RWPE2 (cell line): ENCODE data around the gene RAB3A.
A peak's percentile ranks its signal among the peaks of the same experiment; 100 is the strongest.
"Not testable (repeated sequence)": the region's sequence is repeated elsewhere in the genome, so short reads cannot be mapped to it uniquely, and the experiment has no call there.

Experiments used
- ATAC-seq: fragments of 200-7000 bp; cut with Tn5 transposase; 3 replicates; pipeline ENCODE4 v1.9.1; 2021; ENCODE audit warnings: low read depth
- DNase-seq: peaks from one replicate; pipeline ENCODE4 v3.0.0-alpha.2; 2020; ENCODE audit warnings: low spot score
- H3K27ac ChIP-seq: fragments of 450-650 bp; 2 replicates; pipeline ENCODE4 v1.5.1; 2017; ENCODE audit warnings: mild to moderate bottlenecking; ENCODE audit not compliant: poor library complexity, severe bottlenecking
- H3K27me3 ChIP-seq: fragments of 250-450 bp; sonication (Bioruptor Pico); 2 replicates; pipeline ENCODE4 v1.5.1; 2021; ENCODE audit warnings: mild to moderate bottlenecking, moderate library complexity; ENCODE audit not compliant: insufficient read depth, poor library complexity, severe bottlenecking
- H3K36me3 ChIP-seq: fragments of 250-450 bp; sonication (Bioruptor Pico); 2 replicates; pipeline ENCODE4 v1.5.1; 2020; ENCODE audit warnings: low read depth, mild to moderate bottlenecking, moderate library complexity
- H3K4me1 ChIP-seq: fragments of 250-450 bp; sonication (Bioruptor Pico); 2 replicates; pipeline ENCODE4 v1.5.1; 2021; ENCODE audit warnings: mild to moderate bottlenecking, moderate library complexity; ENCODE audit not compliant: insufficient read depth, poor library complexity, severe bottlenecking
- H3K4me3 ChIP-seq: fragments of 250-450 bp; sonication (Bioruptor Pico); 2 replicates; pipeline ENCODE4 v1.5.1; 2021; ENCODE audit warnings: mild to moderate bottlenecking, moderate library complexity; ENCODE audit not compliant: severe bottlenecking
- H3K9me3 ChIP-seq: fragments of 250-450 bp; sonication (Bioruptor Pico); 2 replicates; pipeline ENCODE4 v1.5.1; 2021; ENCODE audit warnings: mild to moderate bottlenecking, moderate library complexity; ENCODE audit not compliant: severe bottlenecking
- TF ChIP-seq, protein P1 (sequence below): fragments of 450-650 bp; IDR thresholded peaks from one replicate; pipeline ENCODE4 v1.5.1; 2017; ENCODE audit warnings: mild to moderate bottlenecking, moderate library complexity; ENCODE audit not compliant: poor library complexity, severe bottlenecking

The RAB3A gene

DNA sequence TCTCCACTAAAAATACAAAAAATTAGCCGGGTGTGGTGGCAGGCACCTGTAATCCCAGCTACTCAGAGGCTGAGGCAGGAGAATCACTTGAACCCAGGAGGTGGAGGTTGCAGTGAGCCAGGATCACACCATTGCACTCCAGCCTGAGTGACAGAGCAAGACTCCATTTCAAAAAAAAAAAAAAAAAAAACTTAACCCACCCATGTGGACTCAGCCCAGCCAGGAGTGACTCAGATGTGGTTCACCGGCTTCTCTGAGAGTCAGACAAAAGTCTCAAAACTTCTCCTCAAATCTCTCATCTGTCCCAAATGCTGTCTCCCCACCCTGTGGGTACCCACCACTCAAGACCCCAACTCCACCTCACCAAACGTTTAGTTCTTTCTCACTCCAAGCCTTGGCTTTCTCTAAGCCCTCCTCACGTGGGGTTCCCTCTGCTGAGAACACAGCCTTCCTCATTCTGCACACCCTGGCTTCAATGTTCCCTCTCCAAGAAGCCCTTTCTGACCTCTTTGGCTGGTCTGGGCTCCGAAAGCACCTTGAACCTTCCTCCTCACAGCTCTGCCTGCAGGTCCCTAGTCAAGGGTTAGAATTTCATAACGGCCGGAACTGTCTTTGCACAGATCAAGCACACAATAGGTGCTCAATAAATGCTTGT, 11.1 kb upstream of the RAB3A start:
- no peak for DNase-seq
- H3K4me1 ChIP-seq: peaks cover 3% of the 10 kb centered on the region
- peak; percentile 70; the same call in 2 of the 3 replicates for ATAC-seq
- H3K9me3 ChIP-seq: no peaks in the 10 kb centered on the region
- H3K27ac ChIP-seq: no peak overlapping the region
- H3K4me3 ChIP-seq: no peak overlapping the region
- no peaks in the 10 kb centered on the region for H3K36me3 ChIP-seq
- no peaks in the 10 kb centered on the region for H3K27me3 ChIP-seq
- TF ChIP-seq, protein P1, sequence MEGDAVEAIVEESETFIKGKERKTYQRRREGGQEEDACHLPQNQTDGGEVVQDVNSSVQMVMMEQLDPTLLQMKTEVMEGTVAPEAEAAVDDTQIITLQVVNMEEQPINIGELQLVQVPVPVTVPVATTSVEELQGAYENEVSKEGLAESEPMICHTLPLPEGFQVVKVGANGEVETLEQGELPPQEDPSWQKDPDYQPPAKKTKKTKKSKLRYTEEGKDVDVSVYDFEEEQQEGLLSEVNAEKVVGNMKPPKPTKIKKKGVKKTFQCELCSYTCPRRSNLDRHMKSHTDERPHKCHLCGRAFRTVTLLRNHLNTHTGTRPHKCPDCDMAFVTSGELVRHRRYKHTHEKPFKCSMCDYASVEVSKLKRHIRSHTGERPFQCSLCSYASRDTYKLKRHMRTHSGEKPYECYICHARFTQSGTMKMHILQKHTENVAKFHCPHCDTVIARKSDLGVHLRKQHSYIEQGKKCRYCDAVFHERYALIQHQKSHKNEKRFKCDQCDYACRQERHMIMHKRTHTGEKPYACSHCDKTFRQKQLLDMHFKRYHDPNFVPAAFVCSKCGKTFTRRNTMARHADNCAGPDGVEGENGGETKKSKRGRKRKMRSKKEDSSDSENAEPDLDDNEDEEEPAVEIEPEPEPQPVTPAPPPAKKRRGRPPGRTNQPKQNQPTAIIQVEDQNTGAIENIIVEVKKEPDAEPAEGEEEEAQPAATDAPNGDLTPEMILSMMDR: no peak

DNA sequence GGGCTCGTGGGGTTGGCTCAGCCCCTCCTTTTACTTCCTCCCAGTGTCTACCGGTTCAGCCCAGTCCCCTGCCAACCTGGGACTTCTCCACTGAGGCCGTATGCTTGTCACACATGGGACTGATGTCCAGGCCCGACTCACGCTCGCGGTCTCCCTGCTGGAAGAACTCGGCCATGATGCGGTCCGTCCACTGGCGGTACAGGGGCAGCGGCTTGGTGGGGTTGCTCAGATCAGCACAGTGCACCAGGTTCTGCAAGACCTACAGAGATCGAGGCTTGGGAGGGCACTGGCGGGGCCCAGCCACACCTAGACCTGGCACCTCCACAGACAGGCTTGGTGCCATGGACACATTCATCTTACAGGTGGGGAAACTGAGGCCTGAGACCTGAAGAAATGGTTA, 7.8 kb upstream of the RAB3A start:
- no peak for ATAC-seq
- H3K9me3 ChIP-seq: no peaks in the 10 kb centered on the region

DNA sequence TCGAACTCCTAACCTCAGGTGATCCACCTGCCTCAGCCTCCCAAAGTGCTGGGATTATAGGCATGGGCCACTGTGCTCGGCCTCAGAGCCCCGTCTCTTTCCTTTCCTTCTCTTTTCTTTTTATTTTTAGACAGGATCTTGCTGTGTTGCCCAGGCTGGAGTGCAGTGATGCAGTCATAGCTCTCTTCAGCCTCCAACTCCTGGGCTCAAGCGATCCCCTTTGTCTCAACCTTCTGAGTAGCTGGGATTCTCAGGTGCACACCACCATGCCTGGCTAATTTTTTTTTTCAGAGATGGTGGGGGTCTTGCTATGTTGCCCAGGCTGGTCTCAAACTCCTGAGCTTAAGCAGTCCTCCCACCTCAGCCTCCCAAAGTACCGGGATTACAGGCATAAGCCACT, 6.1 kb upstream of the RAB3A start:
- not testable (repeated sequence) for H3K36me3 ChIP-seq, ATAC-seq, DNase-seq, H3K9me3 ChIP-seq, H3K27me3 ChIP-seq, H3K27ac ChIP-seq, H3K4me3 ChIP-seq, H3K4me1 ChIP-seq

More for the DNA sequence above, 7.8 kb upstream of the RAB3A start:
- peaks cover 3% of the 10 kb centered on the region for H3K4me1 ChIP-seq
- no peaks in the 10 kb centered on the region for H3K27me3 ChIP-seq
- TF ChIP-seq, protein P1: no peak
- no peak for DNase-seq
- no peaks in the 10 kb centered on the region for H3K36me3 ChIP-seq
- no peak overlapping the region for H3K27ac ChIP-seq
- no peak overlapping the region for H3K4me3 ChIP-seq

DNA sequence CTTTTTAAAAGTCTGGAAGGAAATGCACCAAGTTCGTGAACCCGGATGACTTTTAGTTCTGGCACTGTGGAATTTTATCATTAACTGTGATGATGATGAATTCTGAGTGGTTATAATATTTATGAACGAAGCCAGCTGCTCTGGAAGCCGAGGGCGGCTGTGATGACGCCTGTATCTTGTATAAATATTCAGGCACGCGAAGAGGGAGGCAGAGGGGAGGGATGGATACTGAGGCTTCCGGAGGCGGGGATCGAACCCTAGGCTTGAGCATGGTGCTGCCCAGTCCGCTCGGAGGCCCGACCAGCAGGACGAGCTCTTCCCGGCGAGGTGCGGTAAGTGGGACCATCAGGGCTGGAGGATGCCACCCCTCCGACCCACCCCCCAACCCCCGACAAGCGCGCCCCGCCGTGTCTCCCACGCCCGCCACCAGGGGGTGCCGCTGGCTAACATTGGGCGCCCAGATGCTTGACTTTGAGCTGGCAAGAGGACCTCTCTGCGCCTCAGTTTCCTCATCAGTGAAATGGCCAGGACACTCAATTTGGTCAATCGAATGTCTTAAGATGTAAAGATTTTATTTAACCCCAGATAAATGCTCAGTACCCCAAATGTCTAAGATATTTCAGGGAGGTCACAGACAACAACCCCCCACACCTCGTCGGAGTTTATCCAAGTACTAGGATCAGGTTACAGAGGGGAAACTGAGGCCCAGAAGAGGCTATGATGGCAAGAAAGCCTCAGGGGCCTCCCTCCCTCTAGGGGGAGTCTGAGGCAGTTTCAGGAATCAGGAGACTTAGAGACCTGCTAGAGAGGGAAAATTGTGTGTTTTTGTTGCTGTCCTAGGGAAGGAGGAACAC, 4.5 kb upstream of the RAB3A start:
- H3K27me3 ChIP-seq: no peaks in the 10 kb centered on the region

DNA sequence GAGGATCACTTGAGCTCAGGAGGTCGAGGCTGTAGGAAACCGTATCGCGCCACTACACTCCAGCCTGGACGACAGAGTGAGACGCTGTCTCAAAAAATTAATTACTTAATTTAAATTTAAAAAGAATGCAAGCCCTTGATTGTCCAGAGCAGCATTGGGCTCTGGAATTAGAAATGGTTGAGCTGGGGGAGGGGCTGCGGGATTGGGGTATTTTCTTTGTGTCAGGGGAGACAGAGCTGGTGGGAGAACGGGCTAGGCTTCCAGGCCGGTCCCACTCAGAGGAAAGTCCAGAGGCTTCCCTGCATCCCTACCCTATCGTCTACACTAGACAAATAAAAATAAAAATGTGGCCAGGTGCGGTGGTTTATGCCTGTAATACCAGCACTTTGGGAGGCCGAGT, 2.2 kb upstream of the RAB3A start:
- TF ChIP-seq, protein P1: no peak
- H3K4me3 ChIP-seq: no peak overlapping the region
- no peak for DNase-seq
- no peak for ATAC-seq
- H3K27ac ChIP-seq: no peak overlapping the region
- no peaks in the 10 kb centered on the region for H3K27me3 ChIP-seq
- no peaks in the 10 kb centered on the region for H3K4me1 ChIP-seq
- H3K36me3 ChIP-seq: peaks cover 3% of the 10 kb centered on the region; the same call in 1 of the 2 replicates
- no peaks in the 10 kb centered on the region for H3K9me3 ChIP-seq

More for the DNA sequence above, 4.5 kb upstream of the RAB3A start:
- ATAC-seq (no peak), DNase-seq (no peak)
- Histone ChIP-seq H3K4me1 (no peaks in the 10 kb centered on the region), H3K9me3 (no peaks in the 10 kb centered on the region), H3K4me3 (no peak overlapping the region), H3K36me3 (no peaks in the 10 kb centered on the region), H3K27ac (no peak overlapping the region)
- TF ChIP-seq, protein P1: peak; percentile 82
